Ascending aorta (tissue), 2 donors: Measurements from ENCODE around the gene NKX6-2. TPM values are rescaled to one million over a fixed set of nuclear protein-coding genes. Genes with fewer than 3 reads are reported as not detected.

Experiments used
- DNase-seq, 2 donors: peaks; one replicate each; pipeline ENCODE4 v3.0.0-alpha.2; 2019; ENCODE audit warnings: low spot score in 2 of 2
- H3K27ac ChIP-seq, 2 donors: fragments of 200-600 bp; sonication (generic); one replicate each; pipeline ENCODE4 v1.5.1; 2016 to 2017; ENCODE audit warnings: mild to moderate bottlenecking in 1 of 2
- H3K27me3 ChIP-seq: fragments of 200-600 bp; sonication (generic); one replicate; pipeline ENCODE4 v1.5.1; 2017
- H3K36me3 ChIP-seq, 2 donors: fragments of 200-600 bp; sonication (generic); one replicate each; pipeline ENCODE4 v1.5.1; 2016
- H3K4me1 ChIP-seq, 2 donors: fragments of 200-600 bp; sonication (generic); one replicate each; pipeline ENCODE4 v1.5.1; 2016 to 2017; ENCODE audit warnings: mild to moderate bottlenecking in 1 of 2
- H3K4me3 ChIP-seq, 2 donors: fragments of 200-600 bp; sonication (generic); one replicate each; pipeline ENCODE4 v1.5.1; 2016 to 2017; ENCODE audit warnings: mild to moderate bottlenecking in 1 of 2
- H3K9me3 ChIP-seq, 2 donors: fragments of 200-600 bp; sonication (generic); one replicate each; pipeline ENCODE4 v1.5.1; 2016
- intact Hi-C: fragments of 100-400 bp; cut with DNase I; formaldehyde crosslinking; loops from one replicate; pipeline ENCODE4 v1.15.1; 2023
- total RNA-seq: library from RNA; depleted of rRNA; stranded (reverse); fragments of >200 nt; gene quantifications from one replicate; pipeline ENCODE4 v1.1.0, GENCODE V29; 2016
- TF ChIP-seq, protein P1 (sequence below), 3 experiments: fragments of 200-600 bp in 2 of 3; fragments of 450-650 bp in 1 of 3; sonication (generic) in 2 of 3; IDR thresholded peaks; one replicate each; pipeline ENCODE4 v1.5.1; 2016 to 2019; ENCODE audit warnings: antibody characterized with exemption in 3 of 3, mild to moderate bottlenecking in 1 of 3, moderate library complexity in 1 of 3

Gene NKX6-2
- total RNA-seq, 1 donor from 2014 or later: not detected

DNA sequence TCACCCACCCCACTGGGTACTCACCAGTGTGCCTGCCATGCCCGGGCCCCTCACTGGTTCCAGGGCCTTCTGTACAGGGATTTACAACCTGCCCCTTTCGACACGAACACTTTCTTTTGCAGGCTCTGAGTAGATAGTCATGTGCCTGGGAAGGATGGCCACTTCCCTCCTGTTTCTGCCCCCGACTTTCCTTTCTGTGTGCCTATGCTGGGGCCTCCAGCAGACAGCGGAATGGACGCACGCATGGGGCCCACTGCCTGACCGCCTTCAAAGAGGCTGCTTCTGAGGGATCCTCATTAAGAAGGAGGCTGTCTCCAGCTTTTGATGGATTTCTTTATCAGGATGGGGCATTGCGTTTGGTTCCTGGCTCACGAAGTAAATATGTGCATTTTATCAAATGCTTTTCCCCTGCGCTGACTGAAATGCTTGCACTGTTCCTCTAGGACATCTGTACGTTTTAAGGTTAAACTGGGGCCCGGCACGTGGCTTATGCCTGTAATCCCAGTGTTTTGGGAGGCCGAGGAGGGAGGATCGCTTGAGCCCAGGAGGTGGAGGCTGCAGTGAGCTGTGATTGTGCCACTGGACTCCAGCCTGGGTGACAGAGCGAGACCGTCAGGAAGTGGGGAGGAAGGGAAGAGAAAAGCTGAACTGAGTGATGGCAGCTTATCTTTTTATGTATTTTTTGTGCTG is 29.4 kb upstream of the NKX6-2 start:
- Histone ChIP-seq H3K27ac (no peak overlapping the region), H3K4me1 (no peaks in the 10 kb centered on the region), H3K27me3 (no peaks in the 10 kb centered on the region), H3K4me3 (no peak overlapping the region), H3K9me3 (no peaks in the 10 kb centered on the region), H3K36me3 (no peaks in the 10 kb centered on the region)
- DNase-seq: no peak
- intact Hi-C loops: no loop called here
- TF ChIP-seq, protein P1, sequence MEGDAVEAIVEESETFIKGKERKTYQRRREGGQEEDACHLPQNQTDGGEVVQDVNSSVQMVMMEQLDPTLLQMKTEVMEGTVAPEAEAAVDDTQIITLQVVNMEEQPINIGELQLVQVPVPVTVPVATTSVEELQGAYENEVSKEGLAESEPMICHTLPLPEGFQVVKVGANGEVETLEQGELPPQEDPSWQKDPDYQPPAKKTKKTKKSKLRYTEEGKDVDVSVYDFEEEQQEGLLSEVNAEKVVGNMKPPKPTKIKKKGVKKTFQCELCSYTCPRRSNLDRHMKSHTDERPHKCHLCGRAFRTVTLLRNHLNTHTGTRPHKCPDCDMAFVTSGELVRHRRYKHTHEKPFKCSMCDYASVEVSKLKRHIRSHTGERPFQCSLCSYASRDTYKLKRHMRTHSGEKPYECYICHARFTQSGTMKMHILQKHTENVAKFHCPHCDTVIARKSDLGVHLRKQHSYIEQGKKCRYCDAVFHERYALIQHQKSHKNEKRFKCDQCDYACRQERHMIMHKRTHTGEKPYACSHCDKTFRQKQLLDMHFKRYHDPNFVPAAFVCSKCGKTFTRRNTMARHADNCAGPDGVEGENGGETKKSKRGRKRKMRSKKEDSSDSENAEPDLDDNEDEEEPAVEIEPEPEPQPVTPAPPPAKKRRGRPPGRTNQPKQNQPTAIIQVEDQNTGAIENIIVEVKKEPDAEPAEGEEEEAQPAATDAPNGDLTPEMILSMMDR (IDR thresholded peaks at IDR 0.05): no peak

GRCh38 chr10:132814469-132814856 is 28.5 kb upstream of the NKX6-2 start:
- intact Hi-C loops: no loop called here
- H3K4me1 ChIP-seq: no peaks in the 10 kb centered on the region
- H3K27me3 ChIP-seq: no peaks in the 10 kb centered on the region
- H3K9me3 ChIP-seq: no peaks in the 10 kb centered on the region
- DNase-seq: no peak
- H3K27ac ChIP-seq: no peak overlapping the region
- H3K36me3 ChIP-seq: no peaks in the 10 kb centered on the region
- H3K4me3 ChIP-seq: no peak overlapping the region
- TF ChIP-seq, protein P1 (IDR thresholded peaks at IDR 0.05): no peak

DNA sequence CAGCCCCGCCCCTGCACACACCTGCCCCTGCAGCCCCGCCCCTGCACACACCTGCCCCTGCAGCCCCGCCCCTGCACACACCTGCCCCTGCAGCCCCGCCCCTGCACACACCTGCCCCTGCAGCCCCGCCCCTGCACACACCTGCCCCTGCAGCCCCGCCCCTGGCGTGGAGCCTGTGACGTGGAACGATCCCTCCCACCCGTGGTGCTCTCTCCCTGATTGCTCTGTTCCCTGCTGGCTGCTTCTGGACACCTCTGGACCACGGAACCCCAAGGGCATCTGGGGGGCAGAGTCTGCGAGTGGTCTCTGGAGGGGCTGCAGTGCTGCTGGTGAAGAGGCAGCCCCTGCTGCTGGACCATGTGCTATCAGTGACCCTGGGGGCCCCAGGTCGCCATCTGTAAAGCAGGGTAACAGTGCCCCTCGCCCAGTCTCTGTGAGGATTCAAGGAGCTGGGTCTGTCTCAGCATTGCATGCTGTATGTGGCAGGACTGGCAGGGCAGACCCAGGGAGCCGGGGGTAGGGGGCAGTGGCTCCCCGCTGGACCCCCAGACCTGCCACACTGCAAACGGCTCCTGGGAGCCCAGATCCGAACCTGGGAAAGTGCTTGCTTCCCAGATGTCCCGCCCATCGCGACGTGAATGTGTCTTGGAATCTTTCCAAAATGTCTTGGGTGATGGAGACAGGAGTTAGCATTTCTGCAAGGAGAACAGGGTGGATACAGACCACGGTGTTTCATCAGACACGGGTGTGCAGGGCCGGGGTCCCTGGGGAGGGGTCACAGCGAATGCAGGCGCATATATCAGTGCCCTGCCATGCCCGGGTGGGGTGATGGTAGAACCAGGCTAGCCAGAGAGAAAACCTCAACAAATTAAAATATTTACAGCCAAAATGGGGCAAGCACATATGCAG is 27.9 kb upstream of the NKX6-2 start:
- Histone ChIP-seq H3K27ac (no peak overlapping the region), H3K4me1 (no peaks in the 10 kb centered on the region), H3K27me3 (no peaks in the 10 kb centered on the region), H3K4me3 (no peak overlapping the region), H3K9me3 (no peaks in the 10 kb centered on the region), H3K36me3 (no peaks in the 10 kb centered on the region)
- no peak for DNase-seq
- intact Hi-C loops: no loop called here
- TF ChIP-seq, protein P1 (IDR thresholded peaks at IDR 0.05): no peak

DNA sequence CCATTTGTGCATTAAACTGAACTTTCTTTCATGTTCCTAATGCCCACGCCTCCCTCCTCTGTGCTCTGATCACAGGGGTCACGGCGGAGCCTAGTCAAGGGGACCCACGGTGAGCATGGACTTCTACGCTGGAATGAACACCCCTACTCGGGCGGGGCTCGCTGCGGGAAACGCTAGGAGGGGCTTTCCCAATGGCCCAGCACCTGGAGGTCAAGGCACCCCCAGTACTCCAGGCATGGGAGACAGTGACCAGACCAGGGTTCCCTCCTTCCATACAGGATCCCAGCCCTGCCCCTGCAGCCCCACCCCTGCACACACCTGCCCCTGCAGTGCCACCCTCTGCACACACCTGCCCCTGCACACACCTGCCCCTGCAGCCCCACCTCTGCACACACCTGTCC is 27.1 kb upstream of the NKX6-2 start:
- H3K4me3 ChIP-seq: no peak overlapping the region
- no peaks in the 10 kb centered on the region for H3K4me1 ChIP-seq
- TF ChIP-seq, protein P1 (IDR thresholded peaks at IDR 0.05): no peak
- H3K9me3 ChIP-seq: no peaks in the 10 kb centered on the region
- DNase-seq: no peak
- H3K27ac ChIP-seq: no peak overlapping the region
- intact Hi-C loops: no loop called here
- no peaks in the 10 kb centered on the region for H3K27me3 ChIP-seq
- H3K36me3 ChIP-seq: no peaks in the 10 kb centered on the region

DNA sequence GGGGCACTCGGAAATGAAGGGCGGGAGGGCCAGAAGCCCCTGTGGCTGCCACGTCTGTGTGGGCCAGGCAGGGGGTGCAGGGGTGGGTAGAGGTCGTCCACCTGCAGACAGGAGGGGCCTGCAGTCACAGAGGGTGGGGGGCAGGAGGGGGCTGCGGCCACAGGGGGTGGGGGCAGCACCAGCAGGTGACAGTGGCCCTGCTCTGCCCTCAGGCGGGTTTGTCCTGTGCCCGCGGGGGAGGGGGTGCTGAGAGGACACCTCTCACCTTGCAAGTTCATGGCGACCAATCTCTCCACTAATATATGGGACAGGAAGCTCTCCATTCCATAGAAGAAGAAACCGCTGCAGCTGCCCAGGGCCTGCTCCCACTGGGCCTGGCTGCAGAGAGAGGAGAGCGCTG is 26.6 kb upstream of the NKX6-2 start:
- H3K9me3 ChIP-seq: no peaks in the 10 kb centered on the region
- H3K36me3 ChIP-seq: no peaks in the 10 kb centered on the region
- TF ChIP-seq, protein P1 (IDR thresholded peaks at IDR 0.05): no peak
- no peak overlapping the region for H3K27ac ChIP-seq
- no peak overlapping the region for H3K4me3 ChIP-seq
- H3K4me1 ChIP-seq: no peaks in the 10 kb centered on the region
- DNase-seq: no peak
- no peaks in the 10 kb centered on the region for H3K27me3 ChIP-seq
- intact Hi-C loops: no loop called here
